GM13976 (cell line): ENCODE measurements around the gene CLCF1.

Source experiments
- DNase-seq: peaks from one replicate; pipeline ENCODE4 v3.0.0; 2012; ENCODE audit warnings: low spot score
- CTCF ChIP-seq: IDR thresholded peaks from 2 replicates; pipeline ENCODE4 v1.5.1; 2012; ENCODE audit warnings: borderline replicate concordance, mild to moderate bottlenecking; ENCODE audit not compliant: insufficient read depth; ENCODE audit errors: extremely low read depth, missing control alignments, control extremely low read depth
- in situ Hi-C: fragments of 300-500 bp; cut with MboI; formaldehyde crosslinking; loops from one replicate; pipeline ENCODE4 v1.12.0; 2022; ENCODE audit warnings: low sequenced_read_pairs, mixed read lengths, inconsistent platforms; ENCODE audit not compliant: unreplicated experiment

Gene CLCF1

DNA sequence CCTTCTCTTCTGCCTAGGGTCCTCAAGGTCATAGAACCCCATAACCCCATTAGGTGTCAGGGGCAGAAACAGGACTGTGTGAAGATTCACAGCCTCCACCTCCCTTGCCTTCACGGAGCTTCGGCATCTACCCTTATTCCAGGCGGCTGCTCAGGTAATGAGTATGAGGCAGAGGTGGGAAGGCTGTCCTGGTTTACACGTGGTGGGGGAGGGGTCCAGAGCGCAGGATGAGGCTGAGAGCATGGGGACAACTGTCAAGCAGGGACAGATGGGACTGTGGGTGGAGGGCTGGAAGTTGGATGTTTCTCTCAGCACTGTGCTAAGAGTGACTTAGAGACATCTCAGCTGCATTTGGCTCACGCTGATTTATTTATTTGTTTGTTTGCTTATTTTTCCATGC, 14.1 kb upstream of the CLCF1 start:
- in situ Hi-C loops, result loop anchor here (10.0 kb wide), 2 partner anchors 117 to 123 kb away; partner anchors contain the start of genes CDK2AP2, GRK2 and PITPNM1
- no peak for TF ChIP-seq CTCF
- DNase-seq, result no peak

- in situ Hi-C loops, result loop anchor here (10.0 kb wide), 2 partner anchors 118 to 122 kb away; partner anchors contain the start of genes CDK2AP2, GRK2 and PITPNM1
- no peak for DNase-seq
- TF ChIP-seq CTCF, result no peak
These were observed 13.7 kb upstream of the CLCF1 start for GRCh38 chr11:67387069-67387468.

- in situ Hi-C loops, result loop anchor here (10.0 kb wide), 2 partner anchors 120 kb away; partner anchors contain the start of genes CDK2AP2, GRK2 and PITPNM1
- no peak for DNase-seq
- TF ChIP-seq CTCF, result no peak
These were observed 11.5 kb upstream of the CLCF1 start for GRCh38 chr11:67384851-67385366.

GRCh38 chr11:67382276-67383136, 9.1 kb upstream of the CLCF1 start:
- DNase-seq, result peak; percentile 86
- in situ Hi-C loops, result loop anchor here (10.0 kb wide), 2 partner anchors 118 to 122 kb away; partner anchors contain the start of genes CDK2AP2, GRK2 and PITPNM1
- peak; percentile 88 for TF ChIP-seq CTCF

GRCh38 chr11:67381244-67381972, 8.0 kb upstream of the CLCF1 start:
- no peak for DNase-seq
- TF ChIP-seq CTCF, result peak; percentile 8
- in situ Hi-C loops, result loop anchor here (10.0 kb wide), 2 partner anchors 117 to 123 kb away; partner anchors contain the start of genes CDK2AP2, GRK2 and PITPNM1
